GM12872 (cell line): ENCODE measurements around the gene AGBL4.

Experiments
- CTCF ChIP-seq: IDR thresholded peaks from 3 replicates; pipeline ENCODE4 v1.5.1; 2011; ENCODE audit warnings: low read depth, mild to moderate bottlenecking, low read length, moderate library complexity; ENCODE audit not compliant: insufficient read depth

The AGBL4 gene

GRCh38 chr1:48697066-48697707 lies 1326.6 kb downstream of the AGBL4 start:
- TF ChIP-seq CTCF: peak; percentile 93

GRCh38 chr1:48695161-48695560 lies 1328.6 kb downstream of the AGBL4 start:
- TF ChIP-seq CTCF: no peak

- TF ChIP-seq CTCF: no peak
Measured at GRCh38 chr1:48693674-48694320, 1330.0 kb downstream of the AGBL4 start.

- no peak for TF ChIP-seq CTCF
Measured at GRCh38 chr1:48693180-48693579, 1330.6 kb downstream of the AGBL4 start.

GRCh38 chr1:48692235-48692634 lies 1331.5 kb downstream of the AGBL4 start:
- no peak for TF ChIP-seq CTCF

- no peak for TF ChIP-seq CTCF
Measured at GRCh38 chr1:48691429-48692001, 1332.2 kb downstream of the AGBL4 start.

GRCh38 chr1:48688102-48688760 lies 1335.5 kb downstream of the AGBL4 start:
- peak; percentile 64; the same call in 2 of the 3 replicates for TF ChIP-seq CTCF
